HepG2 (cell line): ENCODE measurements around the gene BBS1. TPM values are rescaled to one million over a fixed set of nuclear protein-coding genes. Genes with fewer than 3 reads are reported as not detected.

ENCODE experiments used
- AFF4 ChIP-seq: sonication (generic); formaldehyde crosslinking; IDR thresholded peaks from 2 replicates; pipeline ENCODE4 v1.4.0; 2020; ENCODE audit warnings: missing genetic modification reagents
- AHR ChIP-seq: IDR thresholded peaks from 2 replicates; pipeline ENCODE4 v1.6.1; 2018; ENCODE audit warnings: missing genetic modification reagents, missing compliant biosample characterization
- ATF7-NPFF ChIP-seq: sonication (generic); formaldehyde crosslinking; IDR thresholded peaks from 2 replicates; pipeline ENCODE4 v1.8.1; 2023; ENCODE audit warnings: mild to moderate bottlenecking, low read depth, missing genetic modification reagents, moderate library complexity
- IRF1 ChIP-seq: sonication (generic); formaldehyde crosslinking; IDR thresholded peaks from 2 replicates; pipeline ENCODE4 v1.4.0; 2020; ENCODE audit warnings: low read depth, mild to moderate bottlenecking, missing genetic modification reagents
- JUND ChIP-seq: sonication (generic); formaldehyde crosslinking; IDR thresholded peaks from 2 replicates; pipeline ENCODE4 v1.8.0; 2022; ENCODE audit warnings: mild to moderate bottlenecking, missing genetic modification reagents
- NFATC3 ChIP-seq: sonication (generic); formaldehyde crosslinking; IDR thresholded peaks from 2 replicates; pipeline ENCODE4 v1.5.1; 2020; ENCODE audit warnings: mild to moderate bottlenecking, missing genetic modification reagents
- PAWR ChIP-seq: sonication (generic); formaldehyde crosslinking; IDR thresholded peaks from 2 replicates; pipeline ENCODE4 v1.4.0; 2020; ENCODE audit warnings: missing genetic modification reagents, mild to moderate bottlenecking, borderline replicate concordance
- PCBP1 ChIP-seq: fragments of 200-400 bp; formaldehyde crosslinking; IDR thresholded peaks from 2 replicates; pipeline ENCODE4 v1.6.1; 2017; ENCODE audit warnings: mild to moderate bottlenecking, low read depth, low read length, borderline replicate concordance
- POLR2A ChIP-seq, 2 experiments: IDR thresholded peaks; 2 replicates each; pipeline ENCODE4 v1.6.1; 2011; ENCODE audit warnings: low read depth in 2 of 2, low read length in 2 of 2, mild to moderate bottlenecking in 1 of 2, moderate library complexity in 1 of 2; ENCODE audit not compliant: insufficient read depth in 1 of 2
- TAF15 ChIP-seq: fragments of 200-400 bp; formaldehyde crosslinking; IDR thresholded peaks from one replicate; pipeline ENCODE4 v1.6.1; 2018; ENCODE audit warnings: mild to moderate bottlenecking, low read depth, low read length; ENCODE audit not compliant: poor library complexity, severe bottlenecking
- TEAD3 ChIP-seq: optimal IDR thresholded peaks from 2 replicates; pipeline ENCODE3; 2016; ENCODE audit warnings: borderline replicate concordance
- TFE3 ChIP-seq: IDR thresholded peaks from 2 replicates; pipeline ENCODE4 v1.6.1; 2016
- ZBTB7B ChIP-seq: sonication (generic); formaldehyde crosslinking; IDR thresholded peaks from 2 replicates; pipeline ENCODE4 v1.4.0; 2020; ENCODE audit warnings: missing genetic modification reagents
- ZIK1 ChIP-seq: sonication (generic); formaldehyde crosslinking; IDR thresholded peaks from 2 replicates; pipeline ENCODE4 v1.5.0; 2020; ENCODE audit warnings: mild to moderate bottlenecking, low read depth, missing genetic modification reagents, borderline replicate concordance
- ZNF207 ChIP-seq: fragments of 450-650 bp; IDR thresholded peaks from 2 replicates; pipeline ENCODE4 v1.6.1; 2016; ENCODE audit warnings: antibody characterized with exemption, borderline replicate concordance
- ZNF232 ChIP-seq: sonication (generic); formaldehyde crosslinking; IDR thresholded peaks from 2 replicates; pipeline ENCODE4 v1.4.0; 2020; ENCODE audit warnings: missing genetic modification reagents, borderline replicate concordance
- ZNF484 ChIP-seq: sonication (generic); formaldehyde crosslinking; IDR thresholded peaks from 2 replicates; pipeline ENCODE4 v1.5.1; 2020; ENCODE audit warnings: mild to moderate bottlenecking, low read depth, missing genetic modification reagents, borderline replicate concordance
- ZNF513 ChIP-seq: sonication (generic); formaldehyde crosslinking; conservative IDR thresholded peaks from 2 replicates; pipeline ENCODE4 v1.5.0; 2020; ENCODE audit warnings: missing genetic modification reagents
- ZNF704 ChIP-seq: sonication (generic); formaldehyde crosslinking; IDR thresholded peaks from 2 replicates; pipeline ENCODE4 v1.8.1; 2023; ENCODE audit warnings: mild to moderate bottlenecking, inconsistent platforms, moderate library complexity, missing genetic modification reagents, borderline replicate concordance
- ZNF709 ChIP-seq: sonication (generic); formaldehyde crosslinking; IDR thresholded peaks from 2 replicates; pipeline ENCODE4 v1.5.0; 2020; ENCODE audit warnings: mild to moderate bottlenecking, missing genetic modification reagents
- ZNF768 ChIP-seq: sonication (generic); formaldehyde crosslinking; IDR thresholded peaks from 2 replicates; pipeline ENCODE4 v1.4.0; 2020; ENCODE audit warnings: missing genetic modification reagents
- ZNF775 ChIP-seq: sonication (generic); formaldehyde crosslinking; IDR thresholded peaks from 2 replicates; pipeline ENCODE4 v1.4.0; 2020; ENCODE audit warnings: missing genetic modification reagents, mild to moderate bottlenecking, moderate library complexity, borderline replicate concordance
- polyA plus RNA-seq, 8 experiments: library from polyadenylated mRNA; depleted of rRNA in 3 of 8; stranded (reverse) in 7 of 8; unstranded in 1 of 8; fragments of >200 nt; fragmentation: Illumina TruSeq in 4 of 8; extraction: Trizol in 4 of 8; gene quantifications; 2 replicates each; pipeline versions ENCODE4 v1.2.1 to v1.2.3, GENCODE V29; 2011 to 2016; ENCODE audit warnings: low read depth in 4 of 8, missing spikeins in 1 of 8, mixed read lengths in 1 of 8; ENCODE audit not compliant: insufficient read depth in 1 of 8
- total RNA-seq, 5 experiments: library from RNA; depleted of rRNA; stranded (reverse); fragments of >200 nt; fragmentation: Illumina TruSeq; extraction: Trizol; gene quantifications; 2 replicates each; pipeline ENCODE4 v1.2.3, GENCODE V29; 2016; ENCODE audit warnings: low read depth in 1 of 5

Gene BBS1
- total and polyA plus RNA-seq, 2 of the 13 experiments (the other 11 are each of a cell fraction or from before 2014, with no cell fraction given): 11.7 to 14.1 TPM

GRCh38 chr11:66546368-66546965 is 36.0 kb downstream of the BBS1 start, which contains the start of gene ACTN3 (continued):
- TF ChIP-seq IRF1 (no peak), TFE3 (CRISPR knock-in tag) (no peak), ZNF775 (CRISPR knock-in tag) (no peak), ZNF207 (no peak), AFF4 (CRISPR knock-in tag) (no peak), JUND (CRISPR knock-in tag) (no peak), PCBP1 (peak; percentile 66; the same call in 1 of the 2 replicates), ZIK1 (no peak), PAWR (no peak), NFATC3 (CRISPR knock-in tag) (no peak), ZNF513 (no peak), ZNF232 (CRISPR knock-in tag) (no peak), AHR (CRISPR knock-in tag) (no peak), TAF15 (no peak), ZNF709 (no peak), POLR2A (IDR thresholded peaks at IDR 0.05; ENCODE audit: insufficient read depth in 1 of 2, low read depth in 2 of 2, low read length in 2 of 2) (no peak), ZBTB7B (CRISPR knock-in tag) (no peak), ZNF704 (no peak), TEAD3 (no peak), ZNF484 (CRISPR knock-in tag) (no peak), ATF7-NPFF (no peak), ZNF768 (peak; percentile 99)
